ENCODE data around the gene PDE7B.

DNA sequence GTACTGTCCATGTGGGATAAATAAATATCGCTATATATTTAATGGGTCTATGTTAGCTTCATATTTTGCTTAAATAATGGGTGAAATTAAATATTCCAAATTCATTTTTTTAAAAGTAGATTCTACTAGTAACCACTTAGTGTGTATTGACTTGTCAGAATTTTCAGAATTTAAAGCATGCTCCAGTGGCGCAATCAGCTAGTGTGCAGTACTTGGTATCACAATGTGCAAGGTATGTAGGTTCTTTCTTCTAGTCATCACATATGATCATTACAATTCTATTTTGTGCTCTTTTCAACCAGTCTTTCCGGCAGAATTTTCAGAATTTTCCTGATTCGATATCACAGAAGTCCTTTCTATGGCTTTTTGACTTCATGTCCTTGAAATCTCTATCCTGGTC is 32.6 kb downstream of the PDE7B start:
- TF ChIP-seq TAF1 (IDR thresholded peaks at IDR 0.05; ENCODE audit: low read depth, low read length): no peak
- no peak for TF ChIP-seq POLR2A (IDR thresholded peaks at IDR 0.05; ENCODE audit: low read depth, low read length)
- TF ChIP-seq POLR2AphosphoS5 (IDR thresholded peaks at IDR 0.05; ENCODE audit: low read depth, low read length): no peak
- TF ChIP-seq SPI1 (IDR thresholded peaks at IDR 0.05; ENCODE audit: low read depth, low read length): no peak
- no peak for TF ChIP-seq PAX5 (IDR thresholded peaks at IDR 0.05; ENCODE audit: insufficient read depth, low read length, severe bottlenecking)
